Activated CD4-positive, alpha-beta T cell treated with anti-CD3 and anti-CD28 coated beads, Interleukin-2, Interleukin-6, amounts not matched to agents 100 ng/mL and 50 ng/mL, durations not matched to agents 16 hours and 8 hours (primary cell): Measurements from ENCODE around the gene SELENOK.

Experiments used
- DNase-seq: peaks from one replicate; pipeline ENCODE4 v3.0.0-alpha.2; 2020

SELENOK gene

GRCh38 chr3:53881691-53882593, 9.7 kb downstream of the SELENOK start, which contains the start of gene ACTR8:
ACTR8 (minus strand) TSS chr3:53882152; CDS start chr3:53882101, 51 bp downstream.
- peak; percentile 91 for DNase-seq

GRCh38 chr3:53880396-53881345, 11.0 kb downstream of the SELENOK start:
- no peak for DNase-seq

GRCh38 chr3:53865732-53866499, 25.7 kb downstream of the SELENOK start:
- no peak for DNase-seq

GRCh38 chr3:53863145-53863544, 28.5 kb downstream of the SELENOK start:
- DNase-seq: no peak

- no peak for DNase-seq
Measured at GRCh38 chr3:53862241-53862640, 29.4 kb downstream of the SELENOK start.

DNA sequence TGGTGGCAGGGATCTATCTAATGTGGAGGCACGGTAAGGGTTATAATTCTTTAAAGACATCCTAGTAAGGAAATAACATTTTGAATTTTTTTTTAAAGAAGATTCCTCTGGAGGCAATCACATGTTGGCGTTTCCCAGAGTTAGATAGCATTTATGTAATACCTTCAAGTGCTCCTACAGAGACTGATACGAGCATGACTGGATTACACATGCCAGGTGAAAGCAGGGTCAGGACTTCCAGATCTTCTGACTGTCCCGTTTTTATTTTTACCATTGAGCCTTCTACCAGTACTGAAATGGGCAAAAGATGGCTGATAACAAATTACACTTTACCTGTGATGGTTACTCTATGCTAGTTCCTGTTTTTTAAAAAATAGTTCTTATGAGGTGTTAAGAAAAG, 31.5 kb downstream of the SELENOK start:
- no peak for DNase-seq

- DNase-seq: no peak
Measured at GRCh38 chr3:53859178-53859577, 32.5 kb downstream of the SELENOK start.

DNA sequence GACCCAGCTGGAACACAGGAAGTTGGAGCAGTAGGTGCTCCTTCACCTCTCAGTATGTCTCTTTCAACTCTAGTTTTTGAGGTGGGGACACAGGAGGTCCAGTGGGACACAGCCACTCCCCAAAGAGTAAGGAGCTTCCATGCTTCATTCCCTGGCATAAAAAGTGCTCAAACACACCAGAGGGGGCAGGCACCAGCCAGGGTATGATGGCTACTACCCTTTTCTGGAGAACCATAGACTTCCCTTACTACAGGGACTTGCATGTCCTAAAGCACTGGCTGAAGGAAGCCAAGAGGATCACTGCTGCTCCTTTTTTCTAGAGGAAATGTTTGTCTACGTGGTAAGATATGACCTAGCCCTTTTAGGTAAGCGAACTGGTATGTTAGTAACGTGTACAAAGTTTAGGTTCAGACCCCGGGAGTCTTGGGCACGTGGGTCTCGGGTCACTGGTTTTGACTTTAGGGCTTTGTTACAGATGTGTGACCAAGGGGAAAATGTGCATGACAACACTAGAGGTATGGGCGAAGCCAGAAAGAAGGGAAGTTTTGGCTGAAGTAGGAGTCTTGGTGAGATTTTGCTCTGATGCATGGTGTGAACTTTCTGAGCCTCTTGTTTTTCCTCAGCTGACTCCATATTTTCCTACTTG, 33.4 kb downstream of the SELENOK start:
- DNase-seq: no peak

DNA sequence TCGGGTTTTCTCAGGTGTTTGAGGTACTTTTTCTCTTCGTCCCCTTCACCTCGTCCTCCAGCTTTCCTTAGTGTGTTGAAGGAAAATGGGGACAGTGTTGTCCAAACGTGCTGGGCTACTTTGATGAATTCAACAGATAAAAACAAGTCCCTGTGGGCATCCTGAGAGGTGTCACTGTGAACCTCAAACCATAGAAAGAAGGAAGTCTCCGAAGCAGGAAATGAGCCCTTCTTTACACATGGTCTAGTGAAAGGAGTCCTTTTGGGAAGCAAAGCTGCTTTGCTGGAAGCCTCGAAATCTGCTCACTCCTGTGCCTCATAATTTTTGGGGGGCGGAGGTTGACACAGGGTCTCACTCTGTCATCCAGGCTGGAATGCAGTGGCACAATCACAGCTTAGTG, 34.7 kb downstream of the SELENOK start:
- no peak for DNase-seq

DNA sequence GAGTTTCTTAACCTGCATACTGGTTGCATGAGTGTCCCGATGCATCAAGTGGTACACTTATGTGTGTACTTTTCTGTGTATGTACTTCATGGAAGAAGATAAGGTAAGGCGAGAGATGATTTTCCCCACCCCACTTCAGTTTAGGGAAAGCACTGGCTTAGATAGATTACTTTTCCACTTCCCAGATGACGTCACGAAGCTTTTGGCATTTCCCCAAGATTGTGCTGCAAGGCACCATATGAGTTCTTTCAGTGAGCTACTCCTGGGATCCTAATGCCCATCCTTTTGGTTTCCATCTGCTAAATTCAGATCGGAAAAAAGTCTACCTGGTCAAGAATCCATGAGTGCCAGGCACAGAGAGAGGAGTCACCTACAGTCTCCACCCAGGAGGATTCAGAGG, 40.8 kb downstream of the SELENOK start:
- DNase-seq: no peak

- no peak for DNase-seq
Measured at GRCh38 chr3:53849916-53850315, 41.7 kb downstream of the SELENOK start.

- DNase-seq: no peak
Measured at GRCh38 chr3:53846851-53847155, 44.9 kb downstream of the SELENOK start.

GRCh38 chr3:53846134-53846850, 45.4 kb downstream of the SELENOK start, which contains the start of the genes CHDH and IL17RB:
CHDH (minus strand) TSS chr3:53846419; CDS start chr3:53824008, 22,411 bp downstream.
IL17RB (plus strand) TSS chr3:53846568; CDS start chr3:53846589, 21 bp downstream.
- peak; percentile 46 for DNase-seq

GRCh38 chr3:53845881-53846133, 45.9 kb downstream of the SELENOK start:
- no peak for DNase-seq

GRCh38 chr3:53845103-53845880, 46.4 kb downstream of the SELENOK start:
- no peak for DNase-seq

- no peak for DNase-seq
Measured at GRCh38 chr3:53844262-53845102, 47.2 kb downstream of the SELENOK start.

GRCh38 chr3:53843195-53844177, 48.2 kb downstream of the SELENOK start:
- no peak for DNase-seq

DNA sequence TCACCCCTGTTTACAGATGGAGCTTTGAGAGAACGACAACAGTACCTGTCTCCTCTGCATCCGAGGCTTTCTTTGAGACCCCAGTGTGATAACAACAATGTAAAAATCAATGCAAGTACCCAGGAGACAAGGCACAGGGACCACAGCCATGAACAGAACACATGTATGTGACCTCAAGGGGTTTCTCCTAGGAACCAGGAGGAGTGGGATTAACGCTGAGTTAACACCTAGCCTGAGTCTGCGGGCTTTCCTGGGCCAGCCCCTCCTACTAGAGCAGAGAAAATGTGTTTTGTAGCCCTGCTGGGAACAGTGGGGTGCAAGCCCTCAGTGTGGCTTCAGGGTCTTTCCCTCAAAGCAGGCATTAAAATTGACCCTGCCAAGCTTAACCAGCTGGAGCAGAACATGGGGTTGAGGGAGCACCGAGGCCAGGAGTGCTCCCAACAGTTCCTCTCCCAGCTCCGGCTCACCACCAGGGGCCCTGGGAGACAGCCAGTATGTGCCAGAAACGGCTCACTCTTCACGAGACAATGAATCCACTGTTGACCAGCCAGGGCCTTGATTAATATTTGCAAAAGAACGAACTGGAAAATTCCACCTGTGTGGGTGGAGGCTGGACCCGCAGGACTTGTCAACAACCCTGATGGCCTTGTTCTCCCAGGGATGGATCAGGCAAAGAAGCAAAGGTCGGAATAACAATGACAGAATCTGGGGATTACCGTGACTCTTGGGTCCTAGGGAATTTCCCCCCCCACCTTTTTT, 49.0 kb downstream of the SELENOK start:
- no peak for DNase-seq
